Stimulated activated CD4-positive, alpha-beta T cell treated with anti-CD3 and anti-CD28 coated beads, Interleukin-1b, Interleukin-23, amount 100 ng/mL, for 24 hours (primary cell): ENCODE measurements around the gene NR6A1.

ENCODE experiments used
- DNase-seq, 4 experiments: peaks; one replicate each; pipeline ENCODE4 v3.0.0-alpha.2; 2020; ENCODE audit warnings: low read depth in 4 of 4, low spot score in 1 of 4

Gene NR6A1

DNA sequence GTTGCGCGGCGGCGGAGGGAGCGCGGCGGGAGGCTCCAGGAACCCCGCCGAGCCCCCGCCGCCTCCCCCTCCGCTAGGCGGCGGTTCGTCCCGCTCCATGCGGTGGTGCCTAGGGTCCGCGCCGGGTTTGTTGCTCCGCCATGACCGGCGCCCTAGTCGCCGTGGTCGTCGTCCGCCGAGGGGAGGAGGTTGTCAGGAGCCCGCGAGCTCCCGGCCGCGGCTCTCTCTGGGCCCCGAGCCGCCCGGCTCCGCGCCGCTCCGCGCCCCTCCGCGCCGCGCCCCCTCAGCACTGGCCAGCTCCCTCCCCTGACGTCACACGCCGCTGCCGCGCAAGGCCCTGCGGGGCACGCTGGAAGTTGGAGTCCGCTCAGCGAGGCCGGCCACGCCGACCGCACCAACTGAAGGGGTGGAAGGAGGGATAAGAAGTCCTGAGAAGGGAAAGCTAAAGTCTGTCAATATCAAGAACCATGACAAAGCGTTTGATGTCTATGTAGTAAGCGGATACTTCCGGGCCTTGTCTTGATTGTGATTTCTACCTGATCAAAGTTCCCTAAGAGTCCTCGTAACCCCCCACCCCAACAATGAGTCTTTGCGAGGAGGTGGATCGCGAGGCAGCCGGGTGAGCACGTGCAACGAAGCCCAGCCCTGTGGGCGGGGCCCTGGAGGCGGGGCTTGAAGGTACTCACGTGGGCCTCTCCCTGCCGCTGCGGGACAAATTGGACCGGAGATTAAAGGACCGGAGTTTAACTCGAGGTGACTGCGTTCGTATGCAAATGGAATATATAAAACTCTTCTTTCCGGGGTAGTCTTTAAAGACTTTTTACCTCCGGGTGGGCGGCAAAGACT lies at the start of gene NR6A1:
NR6A1 (minus strand) TSS at position 291 of the 846 bp plus-strand sequence.
- peak; percentile 86 to 95 (median 90) for DNase-seq

DNA sequence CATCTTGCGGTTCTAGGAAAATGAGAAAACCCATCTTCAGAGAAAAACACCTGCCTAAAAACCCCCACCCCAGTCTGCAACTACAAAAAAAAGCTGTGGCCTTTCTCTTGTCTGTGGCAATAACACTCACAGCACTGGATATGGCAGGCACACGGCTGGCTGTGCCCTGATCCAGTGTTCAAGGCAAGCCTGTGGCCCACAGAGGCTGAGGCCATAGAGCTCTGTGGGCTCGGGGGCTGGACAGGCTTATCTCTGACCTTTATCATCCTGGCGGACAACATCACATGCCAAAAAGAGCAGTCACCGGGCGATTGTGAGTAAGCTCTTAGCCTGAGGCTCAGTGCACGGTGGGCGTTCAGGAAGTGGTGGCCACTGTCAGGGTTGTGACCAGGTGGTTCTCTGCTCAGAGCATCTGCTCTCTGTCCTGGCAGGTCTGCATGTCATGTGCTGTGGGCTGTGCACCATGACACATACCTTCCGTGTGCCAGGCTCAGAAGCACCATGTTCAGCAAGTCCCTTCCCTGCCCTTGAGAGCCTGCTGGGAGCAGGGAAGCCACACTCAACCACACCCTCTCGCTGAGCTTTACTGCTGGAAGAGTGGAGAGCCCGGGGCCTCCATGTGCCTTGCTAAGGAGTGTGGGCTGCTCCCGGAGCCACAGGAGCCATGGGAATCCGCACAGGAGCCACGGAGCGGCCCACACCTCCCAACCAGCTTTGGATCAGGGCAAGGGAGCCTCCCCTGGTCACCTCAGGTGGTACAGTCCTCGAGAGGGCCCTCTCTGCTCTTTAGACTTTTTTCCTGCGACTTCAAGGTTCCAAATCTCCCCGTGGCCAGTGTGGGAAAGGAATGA lies 47.5 kb upstream of the NR6A1 start:
- DNase-seq, result no peak

DNA sequence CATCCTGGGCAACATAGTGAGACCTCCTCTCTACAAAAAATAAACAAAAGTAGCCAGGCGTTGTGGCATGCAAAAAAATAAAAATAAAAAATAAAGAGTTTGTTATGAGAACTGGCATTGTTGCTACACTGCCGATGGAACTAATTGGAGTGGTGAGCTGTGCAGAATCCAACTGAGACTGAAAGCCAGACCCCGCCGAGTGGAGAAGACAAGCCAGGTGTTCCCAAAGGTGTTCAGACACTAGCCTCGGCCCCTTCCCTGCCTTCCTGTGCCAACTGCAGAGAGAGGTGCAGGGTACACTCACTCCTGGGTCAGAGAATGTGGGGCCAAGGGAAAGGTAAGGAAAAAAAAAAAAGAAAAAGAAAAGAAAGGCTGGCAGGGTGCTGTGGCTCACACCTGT lies 44.5 kb upstream of the NR6A1 start:
- no peak for DNase-seq

DNA sequence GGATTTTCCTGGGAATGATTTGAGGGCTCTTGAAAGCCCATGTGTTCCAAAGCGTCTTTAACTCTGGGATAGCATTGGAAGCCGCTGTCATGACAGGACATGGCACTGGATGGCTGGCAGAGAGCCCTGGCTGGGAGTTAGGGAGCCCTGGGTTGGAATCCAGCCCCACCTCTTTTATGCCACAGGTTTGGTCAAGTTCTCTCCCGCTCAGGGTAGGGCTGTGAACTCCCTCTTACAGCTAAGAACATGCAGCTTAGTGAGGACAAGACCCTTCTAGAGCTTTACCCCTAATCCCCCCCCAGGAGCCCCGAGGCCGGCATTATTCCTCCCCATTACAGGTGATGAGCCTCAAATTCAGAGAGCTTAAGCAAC lies 43.0 kb upstream of the NR6A1 start:
- DNase-seq, result no peak

DNA sequence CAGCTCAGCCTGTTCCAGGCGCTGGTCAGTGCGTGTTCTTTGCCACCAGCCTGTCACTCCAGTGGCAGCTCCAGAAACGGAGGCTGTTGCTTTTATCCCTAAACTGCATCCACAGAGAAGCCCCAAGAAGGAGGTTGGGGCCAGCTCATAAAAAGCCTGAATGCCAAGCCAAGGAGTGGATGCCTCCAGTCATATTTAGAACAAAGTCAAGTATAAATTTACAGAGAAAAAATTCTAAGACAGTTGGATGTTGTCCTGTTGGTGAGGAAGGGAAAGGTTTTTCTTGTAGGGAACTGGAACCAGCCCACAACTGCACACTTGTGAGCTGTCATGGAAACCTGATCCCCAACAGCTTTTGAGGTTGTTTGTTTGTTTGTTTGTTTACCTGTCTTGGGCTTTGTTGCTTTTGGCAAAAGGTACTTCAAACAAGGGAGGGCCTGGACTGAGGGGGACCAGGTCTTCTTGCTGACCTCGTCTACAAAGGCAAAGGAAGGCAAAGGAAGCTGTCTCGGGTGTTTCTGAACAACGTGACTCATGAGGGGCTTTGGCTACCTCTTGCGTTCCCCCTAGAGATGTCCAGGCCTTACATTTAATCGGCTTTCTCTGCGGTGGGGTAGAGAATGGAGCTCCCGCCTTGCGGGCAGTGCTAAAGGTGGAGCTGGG lies 42.5 kb upstream of the NR6A1 start:
- no peak for DNase-seq

DNA sequence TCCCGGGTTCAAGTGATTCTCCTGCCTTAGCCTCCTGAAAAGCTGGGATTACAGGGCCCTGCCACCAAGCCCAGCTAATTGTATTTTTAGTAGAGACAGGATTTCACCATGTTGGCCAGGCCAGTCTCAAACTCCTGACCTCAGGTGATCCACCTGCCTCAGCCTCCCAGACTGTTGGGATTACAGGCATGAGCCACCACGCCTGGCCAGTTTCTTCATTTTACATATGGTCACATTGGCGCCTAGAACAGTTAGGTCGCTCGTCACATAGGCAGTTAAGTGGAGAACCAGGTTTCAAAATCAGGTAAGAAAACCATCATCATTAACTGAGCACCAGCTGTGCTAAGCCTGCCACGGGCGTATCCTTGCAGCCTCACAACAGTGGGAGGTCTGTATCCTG lies 41.9 kb upstream of the NR6A1 start:
- DNase-seq, result no peak

DNA sequence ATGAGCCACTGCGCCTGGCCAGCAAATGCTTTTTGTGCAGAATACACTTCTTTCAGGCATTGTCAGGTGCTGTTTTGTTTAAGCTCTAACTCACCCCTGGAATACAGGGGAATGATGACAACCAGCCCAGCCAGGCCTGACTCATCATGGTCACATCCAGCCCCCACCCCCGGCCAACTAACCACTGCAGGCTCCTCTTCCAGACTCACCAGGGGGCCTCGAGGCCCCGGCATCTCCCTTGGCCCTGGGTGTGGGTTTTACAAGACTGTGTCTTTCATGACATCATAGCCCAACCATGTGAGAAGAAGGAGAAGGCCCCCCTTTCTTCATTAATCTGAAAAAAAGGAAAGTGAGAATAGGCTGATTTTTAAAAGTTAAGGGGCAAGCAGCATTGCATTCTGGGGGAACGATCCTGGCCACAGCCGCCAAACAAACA lies 41.3 kb upstream of the NR6A1 start:
- no peak for DNase-seq

DNA sequence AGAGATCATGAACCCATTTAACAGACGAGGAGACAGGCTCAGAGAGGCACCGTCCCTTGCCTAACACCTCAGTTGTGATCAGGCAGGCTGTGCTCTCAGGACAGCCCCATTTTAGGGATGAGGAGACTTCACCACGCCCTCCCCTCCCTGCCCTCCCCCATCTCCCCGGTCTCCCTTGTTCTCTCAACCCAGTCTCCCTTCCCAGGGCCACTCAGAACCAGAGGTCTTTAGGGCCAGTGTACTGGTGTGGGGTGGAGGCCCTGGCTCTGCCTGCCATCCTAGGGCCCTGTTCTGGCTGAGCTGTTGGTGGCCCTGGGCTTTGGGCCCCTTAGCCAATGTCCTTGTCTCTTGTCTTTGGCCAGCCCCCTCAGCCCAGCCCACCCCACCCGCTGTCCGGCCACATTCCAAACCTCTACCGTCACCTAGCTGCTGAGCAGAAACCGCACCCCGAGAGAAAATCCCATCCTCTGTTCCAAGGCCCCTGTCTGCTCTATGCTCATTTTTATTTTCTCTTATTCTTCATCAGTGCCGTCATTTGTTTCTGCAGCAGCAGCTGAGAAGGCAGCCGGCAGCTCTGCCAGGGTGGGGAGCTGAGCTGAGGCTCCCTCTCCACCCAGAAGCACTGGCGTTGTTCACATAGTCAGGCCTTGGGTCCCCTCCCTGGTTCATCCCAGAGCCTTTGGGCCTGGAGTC lies 39.7 kb upstream of the NR6A1 start:
- no peak for DNase-seq

DNA sequence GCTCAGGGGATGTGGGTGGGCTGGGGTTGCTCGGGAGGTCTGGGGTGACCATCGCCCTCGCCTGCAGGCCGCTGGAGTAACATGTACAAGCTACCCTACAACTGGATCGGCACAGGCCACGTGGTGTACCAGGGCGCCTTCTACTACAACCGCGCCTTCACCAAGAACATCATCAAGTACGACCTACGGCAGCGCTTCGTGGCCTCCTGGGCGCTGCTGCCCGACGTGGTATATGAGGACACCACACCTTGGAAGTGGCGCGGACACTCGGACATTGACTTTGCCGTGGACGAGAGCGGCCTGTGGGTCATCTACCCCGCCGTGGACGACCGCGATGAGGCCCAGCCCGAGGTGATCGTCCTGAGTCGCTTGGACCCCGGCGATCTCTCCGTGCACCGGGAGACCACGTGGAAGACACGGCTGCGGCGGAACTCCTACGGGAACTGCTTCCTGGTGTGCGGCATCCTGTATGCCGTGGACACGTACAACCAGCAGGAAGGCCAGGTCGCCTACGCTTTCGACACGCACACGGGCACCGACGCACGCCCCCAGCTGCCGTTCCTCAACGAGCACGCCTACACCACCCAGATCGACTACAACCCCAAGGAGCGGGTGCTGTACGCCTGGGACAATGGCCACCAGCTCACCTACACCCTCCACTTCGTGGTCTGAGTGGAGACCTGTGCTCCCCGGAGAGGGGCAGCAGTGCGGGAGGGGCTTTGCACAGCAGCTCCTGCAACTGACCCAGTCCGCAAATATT lies 38.8 kb upstream of the NR6A1 start:
- DNase-seq, result no peak

DNA sequence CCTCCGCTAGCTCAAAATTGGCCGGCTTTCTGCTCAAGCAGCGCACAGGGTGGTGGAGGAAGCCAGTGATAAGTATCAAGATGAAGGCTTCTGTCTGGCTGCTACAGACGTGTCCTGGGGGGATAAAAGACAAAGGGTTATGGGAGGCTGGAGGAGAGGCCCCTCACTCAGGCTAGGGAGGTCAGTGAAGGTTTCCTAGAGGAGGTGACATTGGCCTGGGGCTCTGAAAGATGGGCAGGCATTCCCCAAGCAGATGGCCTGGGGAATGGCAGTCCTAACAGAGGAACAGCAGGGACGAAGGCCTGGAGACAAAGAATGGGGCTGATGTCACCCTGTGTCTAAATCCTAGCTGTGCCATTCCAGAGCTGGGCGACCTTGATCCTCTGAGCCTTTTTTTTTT lies 38.1 kb upstream of the NR6A1 start:
- no peak for DNase-seq

DNA sequence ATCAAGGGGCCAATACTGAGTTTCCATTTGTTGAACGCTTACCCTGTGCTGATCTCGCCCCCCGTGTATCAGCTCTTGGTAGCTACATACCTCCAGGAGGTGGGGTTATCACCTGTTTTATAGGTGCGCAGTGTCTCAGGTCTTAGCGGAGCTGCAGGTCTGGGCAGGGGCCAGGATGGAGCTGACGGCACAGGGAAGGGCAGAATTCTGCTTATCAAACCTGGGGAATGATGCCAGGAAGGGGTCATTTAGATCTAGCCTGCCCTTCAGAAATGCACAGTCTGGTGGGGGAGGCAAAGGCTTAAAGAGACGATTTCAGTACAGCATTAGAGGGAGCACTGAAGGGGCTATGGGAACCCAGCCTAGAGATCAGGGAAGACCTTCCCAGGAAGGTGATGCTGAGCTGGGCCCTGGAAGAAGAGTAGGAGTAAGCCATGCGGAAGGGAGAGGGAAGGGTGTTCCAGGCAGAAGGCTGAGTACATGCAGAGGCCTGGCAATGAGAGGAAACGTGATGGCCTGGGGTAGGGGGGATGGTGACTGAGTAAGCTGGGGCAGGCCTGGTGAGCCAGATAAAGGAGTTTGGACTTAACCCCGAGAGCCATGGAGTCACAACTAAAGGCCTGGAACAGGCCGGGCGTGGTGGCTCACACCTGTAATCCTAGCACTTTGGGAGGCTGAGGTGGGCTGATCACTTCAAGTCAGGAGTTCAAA lies 37.3 kb upstream of the NR6A1 start:
- no peak for DNase-seq

DNA sequence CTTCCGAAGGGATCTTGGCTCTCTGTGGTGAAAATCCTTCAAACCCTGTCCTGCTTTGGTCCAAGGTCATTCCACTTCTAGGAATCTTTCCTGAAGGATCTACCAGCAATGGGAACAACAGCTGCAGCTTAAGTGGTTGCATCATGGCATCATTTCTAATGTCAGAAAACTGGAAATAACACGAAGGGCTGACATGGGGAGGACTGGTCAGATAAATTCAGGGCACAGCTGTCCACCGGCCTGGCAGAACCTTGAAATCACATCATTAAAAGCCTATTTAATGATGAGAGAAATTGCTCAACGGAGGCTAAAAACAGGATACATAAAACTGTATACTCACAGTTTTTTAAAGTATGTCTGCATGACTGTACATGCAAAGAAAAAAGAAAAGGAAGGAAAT lies 34.1 kb upstream of the NR6A1 start:
- no peak for DNase-seq

DNA sequence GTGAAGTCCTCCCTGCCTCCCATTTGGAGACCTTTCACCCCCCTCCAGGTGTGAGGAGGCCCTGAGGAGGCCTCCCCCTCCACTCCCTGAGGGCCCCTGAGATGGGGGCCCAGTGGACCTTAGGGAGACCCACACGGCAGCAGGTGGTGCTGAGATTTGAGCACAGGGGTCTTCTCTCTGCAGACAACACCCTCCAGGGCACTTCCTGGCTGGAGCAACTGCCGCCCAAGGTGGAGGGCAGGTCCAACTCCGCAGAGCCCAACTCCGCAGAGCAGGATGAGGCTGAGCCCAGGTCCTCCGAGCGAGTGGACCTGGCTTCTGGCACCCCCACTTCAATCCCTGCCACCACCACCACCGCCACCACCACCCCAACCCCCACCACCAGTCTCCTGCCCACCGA lies 32.8 kb upstream of the NR6A1 start:
- no peak for DNase-seq

DNA sequence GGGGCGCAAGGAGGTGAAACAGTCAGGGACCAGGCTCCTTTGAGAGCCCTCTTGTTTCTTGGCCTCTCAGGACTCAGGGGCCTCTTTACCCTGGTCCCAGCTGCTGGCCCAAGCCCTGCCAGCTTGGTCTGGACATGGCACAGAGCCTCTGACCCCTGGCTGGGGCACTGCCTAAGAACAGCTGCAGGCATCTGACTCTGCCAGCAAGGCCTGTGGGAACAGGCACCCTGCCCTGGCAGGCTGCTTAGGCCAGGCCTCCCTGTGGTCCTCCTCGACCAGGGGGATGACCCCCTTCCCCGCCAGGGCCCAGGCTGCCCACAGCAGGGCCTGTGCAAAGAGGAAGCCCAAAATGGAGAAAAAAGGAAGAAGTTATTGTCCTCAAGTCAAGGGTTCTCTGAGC lies 31.3 kb upstream of the NR6A1 start:
- no peak for DNase-seq

DNA sequence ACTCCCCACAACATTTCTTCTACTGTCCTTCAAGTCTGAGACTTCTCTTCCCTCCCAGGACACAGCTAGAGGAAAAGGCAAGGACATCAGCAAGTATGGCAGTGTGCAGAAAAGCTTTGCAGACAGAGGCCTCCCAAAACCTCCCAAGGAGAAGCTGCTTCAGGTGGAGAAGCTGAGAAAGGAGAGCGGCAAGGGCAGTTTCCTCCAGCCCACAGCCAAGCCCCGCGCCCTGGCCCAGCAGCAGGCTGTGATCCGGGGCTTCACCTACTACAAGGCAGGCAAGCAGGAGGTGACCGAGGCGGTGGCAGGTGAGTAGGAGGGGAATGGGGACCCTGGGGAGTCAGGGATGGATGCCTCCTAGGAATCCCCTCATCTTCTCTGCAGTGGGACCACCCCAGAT lies 30.2 kb upstream of the NR6A1 start:
- no peak for DNase-seq

DNA sequence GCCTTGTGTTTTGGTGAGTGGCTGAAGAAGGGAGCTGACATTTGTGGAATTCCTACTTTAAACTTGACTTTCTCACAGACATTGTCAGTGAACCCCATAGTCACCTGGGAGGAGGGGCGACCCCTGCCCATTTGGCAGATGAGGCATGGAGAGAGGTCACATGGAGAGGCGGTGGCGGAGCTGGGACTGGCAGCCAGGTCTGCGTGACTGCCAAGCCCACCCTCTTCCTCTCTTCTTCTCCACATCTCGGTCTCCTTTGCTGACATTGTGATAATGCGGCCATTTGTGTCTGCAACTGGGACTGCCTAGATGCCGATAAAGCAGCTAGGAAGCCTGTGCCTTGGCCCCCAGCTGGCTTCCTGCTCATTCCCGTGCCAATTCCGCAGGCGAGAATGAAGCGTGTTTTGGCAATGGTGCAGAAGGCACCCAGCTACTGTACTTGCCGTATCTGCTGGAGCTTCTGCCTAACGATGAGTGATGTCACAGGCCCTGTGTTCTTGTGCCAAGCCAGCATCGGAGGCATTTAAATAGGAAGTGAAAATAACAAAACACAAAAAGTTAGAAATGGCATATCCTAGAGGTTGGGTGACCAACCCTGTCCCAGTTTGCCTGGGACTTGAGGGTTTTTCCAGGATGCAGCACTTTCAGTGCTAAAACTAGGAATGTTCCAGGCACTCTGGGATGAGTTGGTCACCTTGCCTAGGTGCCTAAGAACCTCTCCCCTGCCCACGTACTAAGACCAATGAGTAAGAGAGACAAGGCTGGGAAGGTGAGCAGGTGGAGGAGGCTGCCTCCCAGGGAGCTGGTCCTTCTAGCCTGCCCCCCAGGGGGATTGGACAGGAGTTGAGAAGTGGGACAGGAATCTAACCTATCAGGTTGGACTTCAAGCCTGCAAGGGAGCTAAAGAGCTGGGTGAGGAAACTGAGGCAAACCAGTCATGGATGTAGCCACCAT lies 29.5 kb upstream of the NR6A1 start:
- DNase-seq, result no peak

DNA sequence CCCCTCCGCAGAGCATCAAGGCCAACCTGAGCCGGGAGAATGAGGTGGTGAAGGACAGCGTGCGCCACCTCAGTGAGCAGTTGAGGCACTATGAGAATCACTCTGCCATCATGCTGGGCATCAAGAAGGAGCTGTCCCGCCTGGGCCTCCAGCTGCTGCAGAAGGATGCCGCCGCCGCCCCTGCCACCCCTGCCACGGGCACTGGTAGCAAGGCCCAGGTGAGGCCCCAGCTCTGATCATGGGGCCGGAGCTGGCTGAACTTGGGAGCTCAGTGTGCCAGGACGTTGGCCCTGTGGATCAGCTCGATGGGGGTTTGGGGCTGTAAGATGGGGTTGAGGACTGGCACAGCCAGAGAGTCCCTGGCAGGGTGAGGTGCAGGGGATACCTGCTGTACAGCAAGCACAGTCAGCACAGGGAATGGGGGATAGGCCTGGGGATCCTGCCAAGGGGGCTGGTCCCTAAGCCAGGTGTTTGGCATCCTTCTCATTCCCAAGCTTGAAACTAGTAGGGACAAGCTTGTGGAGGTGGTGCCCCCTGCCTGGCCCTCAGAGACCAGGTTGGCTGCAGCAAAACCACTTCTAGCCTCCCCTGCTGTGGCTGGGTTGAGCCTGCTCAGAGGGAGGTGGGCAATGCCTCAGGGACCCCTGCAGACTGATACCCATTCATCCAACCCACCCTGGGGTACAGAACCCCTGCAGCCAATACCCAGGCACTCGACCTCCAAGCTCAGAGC lies 28.3 kb upstream of the NR6A1 start:
- no peak for DNase-seq
